Loucy (cell line): ENCODE results near the gene STXBP4.

Experiments
- H2AFZ ChIP-seq: fragments of 200-600 bp; sonication (generic); 2 replicates; pipeline ENCODE4 v1.6.0; 2016; ENCODE audit warnings: antibody characterized with exemption, mild to moderate bottlenecking, low read length, moderate library complexity
- H3F3A ChIP-seq: fragments of 200-600 bp; 2 replicates; pipeline ENCODE4 v1.6.0; 2016; ENCODE audit warnings: antibody characterized with exemption, low read depth, mild to moderate bottlenecking
- H3K27me3 ChIP-seq: fragments of 200-600 bp; sonication (generic); 2 replicates; pipeline ENCODE4 v1.6.1; 2014; ENCODE audit warnings: low read length, mild to moderate bottlenecking; ENCODE audit not compliant: insufficient read depth, poor library complexity, severe bottlenecking
- H3K36me3 ChIP-seq: fragments of 200-600 bp; sonication (generic); 2 replicates; pipeline ENCODE4 v1.6.1; 2016; ENCODE audit warnings: low read length; ENCODE audit not compliant: insufficient read depth
- H3K4me1 ChIP-seq: fragments of 200-600 bp; sonication (generic); 2 replicates; pipeline ENCODE4 v1.5.1; 2014; ENCODE audit warnings: low read length, mild to moderate bottlenecking; ENCODE audit not compliant: insufficient read depth, poor library complexity, severe bottlenecking
- H3K4me2 ChIP-seq: fragments of 200-600 bp; sonication (generic); 2 replicates; pipeline ENCODE4 v1.6.0; 2014; ENCODE audit warnings: antibody characterized with exemption, low read length, low read depth, mild to moderate bottlenecking; ENCODE audit not compliant: poor library complexity, severe bottlenecking
- H3K4me3 ChIP-seq: fragments of 200-600 bp; sonication (generic); 2 replicates; pipeline ENCODE4 v1.5.1; 2014; ENCODE audit warnings: low read length, mild to moderate bottlenecking, mixed read lengths; ENCODE audit not compliant: poor library complexity, severe bottlenecking
- H3K79me2 ChIP-seq: fragments of 200-600 bp; sonication (generic); 2 replicates; pipeline ENCODE4 v1.6.1; 2014; ENCODE audit warnings: low read length; ENCODE audit not compliant: insufficient read depth
- H3K9ac ChIP-seq: fragments of 200-600 bp; sonication (generic); 2 replicates; pipeline ENCODE4 v1.6.0; 2014; ENCODE audit warnings: mild to moderate bottlenecking, low read depth, low read length, moderate library complexity; ENCODE audit not compliant: poor library complexity, severe bottlenecking
- H3K9me2 ChIP-seq: fragments of 200-600 bp; sonication (generic); replicated peaks from 2 replicates; pipeline ENCODE4 v1.6.1; 2016; ENCODE audit warnings: low read depth, low read length, mixed read lengths
- H3K9me3 ChIP-seq: fragments of 200-600 bp; sonication (generic); 2 replicates; pipeline ENCODE4 v1.6.1; 2014; ENCODE audit warnings: mild to moderate bottlenecking, antibody characterized with exemption, low read length, low read depth; ENCODE audit not compliant: insufficient read depth
- H4K20me1 ChIP-seq: fragments of 200-600 bp; sonication (generic); 2 replicates; pipeline ENCODE4 v1.6.0; 2014; ENCODE audit warnings: antibody characterized with exemption, low read length, mild to moderate bottlenecking; ENCODE audit not compliant: insufficient read depth, poor library complexity, severe bottlenecking
- EZH2phosphoT487 ChIP-seq: fragments of 200-600 bp; IDR thresholded peaks from 2 replicates; pipeline ENCODE4 v1.6.1; 2018; ENCODE audit warnings: antibody characterized with exemption, mild to moderate bottlenecking, moderate library complexity, borderline replicate concordance
- TF ChIP-seq, protein P1 (sequence below): fragments of 200-600 bp; sonication (generic); conservative IDR thresholded peaks from 2 replicates; pipeline ENCODE4 v1.5.1; 2014; ENCODE audit warnings: mild to moderate bottlenecking, antibody characterized with exemption, low read length

STXBP4 gene

DNA sequence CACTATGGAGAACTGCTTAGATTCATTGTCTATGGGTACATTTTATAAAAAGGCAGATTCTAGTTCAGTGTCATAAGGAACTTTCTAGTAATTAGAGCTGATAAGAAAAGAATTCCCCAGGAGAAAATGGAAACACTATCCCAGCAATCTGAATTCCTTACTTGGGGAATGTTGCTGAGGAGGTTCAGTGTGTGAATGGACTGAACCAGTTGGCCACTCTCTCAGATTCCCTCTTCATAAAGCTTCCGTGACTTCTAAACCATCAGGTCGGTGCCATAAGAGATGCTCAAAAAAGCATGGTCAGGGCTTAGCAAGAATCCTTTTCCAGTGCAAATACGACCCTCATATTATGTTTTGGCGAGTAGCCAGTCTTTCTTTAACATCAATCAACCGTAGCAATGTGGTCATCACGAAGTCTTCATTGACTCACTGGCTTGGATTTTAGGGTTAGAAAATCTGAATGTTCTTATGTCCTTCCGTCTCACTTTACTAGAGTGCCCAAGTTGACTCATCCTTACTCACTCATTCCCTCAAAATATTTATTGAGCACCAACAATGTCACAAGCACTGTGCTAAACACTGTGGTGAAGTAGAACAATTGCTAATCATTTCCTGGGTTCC is 193.5 kb downstream of the STXBP4 start:
- Histone ChIP-seq H4K20me1 (no peaks in the 10 kb centered on the region), H2AFZ (no peak overlapping the region), H3K27me3 (no peaks in the 10 kb centered on the region), H3K4me1 (peaks cover 3% of the 10 kb centered on the region), H3K4me3 (no peak overlapping the region), H3F3A (no peaks in the 10 kb centered on the region), H3K4me2 (no peak overlapping the region), H3K36me3 (no peaks in the 10 kb centered on the region), H3K79me2 (no peaks in the 10 kb centered on the region), H3K9me2 (no peaks in the 10 kb centered on the region), H3K9ac (no peak overlapping the region), H3K9me3 (no peaks in the 10 kb centered on the region)
- no peak for TF ChIP-seq EZH2phosphoT487
- TF ChIP-seq, protein P1, sequence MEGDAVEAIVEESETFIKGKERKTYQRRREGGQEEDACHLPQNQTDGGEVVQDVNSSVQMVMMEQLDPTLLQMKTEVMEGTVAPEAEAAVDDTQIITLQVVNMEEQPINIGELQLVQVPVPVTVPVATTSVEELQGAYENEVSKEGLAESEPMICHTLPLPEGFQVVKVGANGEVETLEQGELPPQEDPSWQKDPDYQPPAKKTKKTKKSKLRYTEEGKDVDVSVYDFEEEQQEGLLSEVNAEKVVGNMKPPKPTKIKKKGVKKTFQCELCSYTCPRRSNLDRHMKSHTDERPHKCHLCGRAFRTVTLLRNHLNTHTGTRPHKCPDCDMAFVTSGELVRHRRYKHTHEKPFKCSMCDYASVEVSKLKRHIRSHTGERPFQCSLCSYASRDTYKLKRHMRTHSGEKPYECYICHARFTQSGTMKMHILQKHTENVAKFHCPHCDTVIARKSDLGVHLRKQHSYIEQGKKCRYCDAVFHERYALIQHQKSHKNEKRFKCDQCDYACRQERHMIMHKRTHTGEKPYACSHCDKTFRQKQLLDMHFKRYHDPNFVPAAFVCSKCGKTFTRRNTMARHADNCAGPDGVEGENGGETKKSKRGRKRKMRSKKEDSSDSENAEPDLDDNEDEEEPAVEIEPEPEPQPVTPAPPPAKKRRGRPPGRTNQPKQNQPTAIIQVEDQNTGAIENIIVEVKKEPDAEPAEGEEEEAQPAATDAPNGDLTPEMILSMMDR: no peak

DNA sequence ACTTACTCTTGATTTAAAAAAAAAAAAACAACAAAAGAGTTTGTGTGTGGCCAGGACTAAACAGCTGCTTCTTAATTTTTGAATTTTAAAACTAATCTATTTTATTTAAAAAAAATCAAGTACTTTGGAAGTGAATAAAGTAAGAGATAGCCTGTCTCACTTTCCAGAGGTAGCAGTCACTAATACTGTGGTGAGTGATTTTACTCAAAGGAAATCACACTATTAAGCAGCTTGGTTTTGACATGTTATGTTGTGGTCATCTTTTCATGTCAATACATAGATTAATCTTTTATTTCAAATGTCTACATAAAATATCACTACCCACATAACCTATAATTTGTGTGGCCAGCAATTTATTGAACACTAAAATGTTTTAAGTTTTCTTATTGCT is 194.0 kb downstream of the STXBP4 start:
- no peaks in the 10 kb centered on the region for H3F3A ChIP-seq
- no peaks in the 10 kb centered on the region for H3K9me2 ChIP-seq
- H3K4me1 ChIP-seq: peaks cover 4% of the 10 kb centered on the region
- H3K9ac ChIP-seq: no peak overlapping the region
- no peak overlapping the region for H2AFZ ChIP-seq
- no peak overlapping the region for H3K4me3 ChIP-seq
- no peaks in the 10 kb centered on the region for H4K20me1 ChIP-seq
- no peaks in the 10 kb centered on the region for H3K79me2 ChIP-seq
- no peak overlapping the region for H3K4me2 ChIP-seq
- TF ChIP-seq EZH2phosphoT487: no peak
- TF ChIP-seq, protein P1: no peak
- H3K9me3 ChIP-seq: no peaks in the 10 kb centered on the region
- no peaks in the 10 kb centered on the region for H3K27me3 ChIP-seq
- H3K36me3 ChIP-seq: no peaks in the 10 kb centered on the region

DNA sequence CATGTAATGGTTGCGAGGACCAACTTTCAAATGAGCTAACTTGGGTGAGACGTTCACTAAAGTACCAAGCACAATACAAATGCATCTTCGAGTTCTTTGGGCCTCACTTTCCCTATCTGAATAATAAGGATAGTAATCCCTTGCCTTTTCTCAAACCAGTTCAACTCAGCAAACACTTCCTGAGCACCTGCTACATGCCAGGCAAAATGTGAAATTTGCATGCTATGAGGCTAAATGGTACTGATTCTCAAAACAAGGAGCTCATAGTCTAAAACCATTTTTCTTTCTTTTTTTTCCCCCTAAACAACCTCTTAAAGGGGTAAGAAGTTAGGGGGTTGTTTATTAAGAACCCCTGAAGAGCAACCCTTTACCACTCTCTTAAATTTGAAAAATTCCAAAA is 194.8 kb downstream of the STXBP4 start:
- Histone ChIP-seq H3K9me2 (no peaks in the 10 kb centered on the region), H3K79me2 (no peaks in the 10 kb centered on the region), H3K9ac (no peak overlapping the region), H3K27me3 (no peaks in the 10 kb centered on the region), H3K4me2 (no peak overlapping the region), H2AFZ (no peak overlapping the region), H4K20me1 (no peaks in the 10 kb centered on the region), H3K4me3 (no peak overlapping the region), H3K4me1 (peaks cover 7% of the 10 kb centered on the region), H3K9me3 (no peaks in the 10 kb centered on the region), H3K36me3 (no peaks in the 10 kb centered on the region), H3F3A (no peaks in the 10 kb centered on the region)
- TF ChIP-seq, protein P1: no peak
- no peak for TF ChIP-seq EZH2phosphoT487
